NCI-H82 treated with DMSO at 0.1 percent for 48 hours (cell line): Measurements from ENCODE around the gene B3GLCT.
"Not testable (repeated sequence)": the region's sequence is repeated elsewhere in the genome, so short reads cannot be mapped to it uniquely, and the experiment has no call there.

Source experiments
- DNase-seq: peaks from one replicate; lab custom pipeline; 2025; ENCODE audit not compliant: unreplicated experiment; lab: John Stamatoyannopoulos, UW

Gene B3GLCT

DNA sequence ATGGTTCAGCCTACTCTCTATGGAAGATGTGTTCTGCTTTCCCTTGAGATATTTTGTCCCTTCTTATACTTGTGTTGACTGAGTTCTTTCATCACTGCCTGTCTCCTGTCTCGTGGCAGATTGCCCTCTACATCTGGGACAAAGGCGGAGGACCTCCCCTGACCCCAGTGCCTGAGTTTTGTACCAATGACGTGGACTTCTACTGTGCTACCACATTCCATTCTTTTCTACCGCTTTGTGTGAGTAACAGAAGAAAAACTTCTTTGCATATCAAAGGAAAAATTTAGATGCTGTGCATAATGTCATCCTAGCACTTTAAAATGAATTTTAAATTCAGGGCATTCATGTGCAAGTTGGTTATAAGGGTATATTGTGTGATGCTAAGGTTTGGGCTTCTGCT is 74.6 kb downstream of the B3GLCT start:
- no peak for DNase-seq

DNA sequence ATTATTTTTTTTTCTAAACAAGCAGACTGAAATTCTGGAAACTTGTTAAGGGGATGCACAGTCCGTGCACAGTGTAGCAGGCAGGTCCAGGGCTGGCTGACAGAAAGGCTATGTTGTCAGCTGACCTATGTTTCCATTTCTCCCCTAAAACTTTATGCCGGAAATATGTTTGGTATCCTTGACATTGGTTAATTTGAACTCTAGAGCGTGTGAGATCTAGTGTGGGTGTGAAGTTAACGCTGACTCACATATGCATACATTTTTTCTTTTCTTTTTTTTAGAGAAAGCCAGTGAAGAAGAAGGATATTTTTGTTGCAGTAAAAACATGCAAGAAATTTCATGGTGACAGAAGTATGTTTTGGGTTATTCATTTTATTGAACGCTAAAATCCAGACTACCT is 76.6 kb downstream of the B3GLCT start:
- DNase-seq = no peak

DNA sequence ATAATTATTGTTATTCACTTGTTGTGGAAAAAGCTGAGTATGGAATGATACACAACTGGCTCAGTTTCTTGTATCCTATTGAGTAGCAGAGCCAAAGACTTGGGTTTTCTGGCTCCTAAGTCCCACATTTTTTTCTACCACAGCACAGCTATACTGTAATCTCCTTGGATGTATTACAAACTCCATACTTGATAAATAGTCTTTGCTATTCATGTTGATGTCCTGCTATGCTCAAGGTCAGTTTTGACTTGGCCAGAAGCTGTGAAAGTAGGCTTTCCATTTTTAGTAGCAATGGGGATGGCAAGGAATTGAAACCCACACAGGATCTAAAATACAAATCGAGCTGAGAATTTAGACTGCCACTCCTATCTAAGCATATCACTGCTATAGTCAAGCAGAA is 79.1 kb downstream of the B3GLCT start:
- DNase-seq = no peak

DNA sequence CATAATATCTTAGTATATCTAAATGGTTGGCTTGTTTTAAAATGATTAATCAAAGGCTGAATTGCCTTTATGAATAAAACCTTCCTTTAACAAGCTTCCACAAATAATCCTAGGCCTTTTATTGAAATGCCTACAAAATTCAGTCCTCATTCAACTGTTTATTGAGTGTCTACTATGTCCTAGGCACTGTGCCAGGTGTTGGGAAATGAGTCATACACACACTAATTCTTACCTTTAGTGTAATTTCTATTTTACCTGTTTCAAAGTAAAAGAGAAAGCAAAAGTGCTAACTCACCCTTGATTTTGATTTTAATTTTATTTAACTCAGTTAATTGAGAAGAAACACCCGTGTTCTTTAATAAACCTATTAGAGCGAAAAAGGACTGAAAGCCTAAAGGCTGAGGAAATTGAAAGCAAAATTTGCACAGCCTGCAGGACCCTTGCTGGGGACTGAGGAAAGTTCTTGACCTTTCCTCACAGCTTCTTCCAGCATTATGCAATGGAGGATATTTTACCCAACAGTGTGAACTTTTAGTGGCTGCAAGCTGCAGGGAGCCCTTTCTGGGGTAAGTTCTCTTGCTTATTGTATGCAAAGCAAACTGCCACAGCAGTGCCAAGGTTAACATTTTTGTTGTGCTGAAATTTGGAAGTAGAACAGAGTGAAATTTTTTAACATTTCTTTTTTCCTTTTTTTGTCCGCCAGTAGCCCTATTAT is 83.1 kb downstream of the B3GLCT start:
- DNase-seq = no peak

DNA sequence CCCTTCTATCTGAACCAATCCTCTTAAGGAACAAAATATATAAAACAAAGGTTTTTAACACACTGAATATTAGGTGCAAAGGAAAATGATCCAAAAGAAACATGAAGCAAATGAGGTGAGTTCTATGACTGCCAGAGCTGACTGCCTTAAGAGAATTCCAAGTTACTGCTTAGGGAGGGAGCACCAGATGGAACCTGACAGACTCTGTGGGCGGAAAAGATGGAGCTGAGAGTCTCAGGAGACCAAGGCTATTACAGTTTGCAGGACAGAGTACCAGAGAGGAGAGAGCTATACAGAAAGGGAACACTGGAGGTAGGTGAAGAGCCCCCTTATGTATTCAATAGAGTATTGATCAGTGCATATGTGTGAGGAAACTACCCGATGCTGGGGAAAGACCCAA is 87.2 kb downstream of the B3GLCT start:
- no peak for DNase-seq

DNA sequence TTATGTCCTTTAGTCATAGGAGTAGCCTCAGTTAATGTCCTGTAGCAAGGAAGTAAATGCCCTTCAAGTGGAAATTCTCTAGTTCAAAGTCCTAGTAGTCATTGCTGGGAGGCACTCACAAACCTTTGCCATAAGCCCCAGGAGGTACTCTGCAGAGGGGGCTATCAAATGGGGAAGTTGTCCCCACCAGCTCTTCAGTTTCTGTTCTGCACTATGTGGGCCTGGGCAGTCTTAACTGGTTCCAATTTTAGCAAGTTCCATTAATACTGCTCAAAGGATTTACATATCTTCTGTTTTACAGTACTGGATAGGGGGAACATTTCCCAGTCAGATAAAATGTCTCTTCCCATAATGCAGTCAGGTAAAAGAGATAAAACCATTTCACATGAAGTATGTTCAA is 101.3 kb downstream of the B3GLCT start:
- no peak for DNase-seq

DNA sequence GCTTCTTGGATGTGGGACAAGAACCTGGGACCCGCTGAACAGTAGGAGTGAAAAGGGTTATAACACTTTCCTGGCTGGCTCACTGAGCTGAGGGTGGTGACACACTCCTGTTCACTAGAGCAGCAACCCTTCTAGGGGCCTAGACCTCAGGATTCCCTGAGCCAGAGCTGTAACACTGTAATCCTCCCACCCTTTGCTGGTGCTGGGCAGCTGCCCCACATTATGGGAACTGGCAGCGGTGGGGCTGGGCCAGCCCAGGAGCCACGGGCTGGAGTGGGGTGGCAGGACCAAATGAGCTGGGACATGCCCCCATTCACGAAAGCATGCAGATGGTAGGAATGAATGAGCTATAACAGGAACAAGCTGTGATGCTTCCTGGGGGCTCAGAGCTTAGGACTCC is 110.6 kb downstream of the B3GLCT start:
- no peak for DNase-seq

DNA sequence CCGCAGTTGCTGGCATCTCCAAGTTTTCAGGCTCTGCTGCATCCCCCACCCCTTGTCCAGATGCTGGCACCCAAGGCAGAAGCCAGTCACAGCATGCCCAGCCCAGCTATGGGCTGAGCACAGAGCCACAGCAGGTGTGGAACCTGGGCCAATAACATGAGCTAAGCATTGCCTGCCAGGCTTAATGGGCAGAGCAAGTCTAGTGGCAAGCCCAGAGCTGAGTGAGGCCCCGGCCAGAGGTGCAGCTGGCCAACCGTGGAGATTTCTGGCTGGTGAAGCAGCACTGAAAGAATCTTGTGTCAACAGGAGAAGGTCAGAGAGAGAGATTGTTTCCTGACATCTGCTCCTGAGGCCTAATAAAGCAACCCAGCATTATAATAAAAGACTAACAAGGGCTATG is 111.0 kb downstream of the B3GLCT start:
- no peak for DNase-seq

DNA sequence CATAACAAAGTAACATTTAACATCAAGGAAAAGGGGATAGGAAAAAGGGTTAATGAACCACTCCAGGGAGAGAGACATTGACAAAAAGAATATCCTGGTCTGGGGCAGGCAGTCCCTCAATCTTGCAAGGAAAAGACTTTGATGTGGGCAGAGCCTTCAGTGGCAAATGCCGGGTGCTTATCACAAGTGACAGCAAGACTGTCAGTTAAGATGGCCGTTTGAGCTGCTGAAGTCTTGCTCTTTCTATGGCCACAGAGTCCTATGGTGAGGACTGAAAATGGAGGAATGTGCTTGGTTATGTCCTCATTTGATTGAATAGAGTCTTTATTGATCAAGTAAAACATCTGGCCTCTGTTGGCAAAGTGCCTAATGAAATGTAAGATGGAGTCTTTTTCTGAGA is 112.1 kb downstream of the B3GLCT start:
- DNase-seq = no peak

DNA sequence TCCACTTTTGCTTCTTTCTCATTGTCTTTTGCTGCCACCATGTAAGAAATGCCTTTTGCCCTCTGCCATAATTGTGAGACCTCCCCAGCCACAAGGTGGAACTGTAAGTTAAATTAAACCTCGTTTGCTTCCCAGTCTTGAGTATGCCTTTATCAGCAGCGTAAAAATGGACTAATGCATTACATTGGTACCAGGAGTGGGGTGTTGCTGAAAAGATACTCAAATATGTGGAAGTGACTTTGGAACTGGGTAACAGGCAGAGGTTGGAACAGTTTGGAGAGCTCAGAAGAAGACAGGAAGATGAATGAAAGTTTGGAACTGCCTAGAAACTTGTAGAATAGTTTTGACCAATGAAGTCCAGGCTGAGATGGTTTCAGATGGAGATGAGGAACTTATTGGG is 115.2 kb downstream of the B3GLCT start:
- DNase-seq = no peak

DNA sequence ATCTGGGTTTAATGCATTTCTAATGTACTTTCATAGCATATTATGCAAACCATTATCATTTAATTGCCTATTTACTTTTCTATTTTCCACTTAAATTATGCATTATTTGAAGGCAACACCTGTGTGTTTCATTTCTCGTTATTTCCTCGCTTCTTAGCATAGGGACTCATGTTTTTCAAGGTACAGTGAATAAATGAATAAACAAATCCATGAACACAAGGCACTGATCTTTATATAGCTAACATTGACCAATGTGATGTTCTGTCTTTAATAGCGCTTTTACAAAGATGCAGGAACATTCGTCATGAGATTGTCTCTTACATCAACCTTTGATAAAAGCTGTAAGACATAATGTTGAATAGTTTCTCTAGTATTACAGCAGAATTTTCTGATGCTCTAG is 121.2 kb downstream of the B3GLCT start:
- no peak for DNase-seq

DNA sequence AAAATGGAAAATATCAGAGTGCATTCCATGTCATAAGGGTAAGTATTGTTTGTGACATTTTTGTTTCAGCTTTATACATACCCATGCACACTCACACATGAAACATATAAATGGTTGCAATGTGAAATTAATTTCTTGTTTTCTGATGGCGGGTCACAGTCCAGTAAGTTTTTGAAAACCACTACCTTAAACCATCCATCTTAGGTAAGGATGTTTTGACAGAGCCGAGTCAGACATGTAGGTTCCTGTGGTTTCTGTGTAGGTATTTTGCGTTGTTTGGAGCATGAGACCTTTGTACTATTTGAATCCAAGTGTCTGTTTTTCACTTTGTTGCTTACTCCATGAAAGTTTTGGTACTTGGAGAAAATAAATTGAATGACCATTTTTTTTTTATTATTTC is 121.7 kb downstream of the B3GLCT start:
- DNase-seq = no peak

DNA sequence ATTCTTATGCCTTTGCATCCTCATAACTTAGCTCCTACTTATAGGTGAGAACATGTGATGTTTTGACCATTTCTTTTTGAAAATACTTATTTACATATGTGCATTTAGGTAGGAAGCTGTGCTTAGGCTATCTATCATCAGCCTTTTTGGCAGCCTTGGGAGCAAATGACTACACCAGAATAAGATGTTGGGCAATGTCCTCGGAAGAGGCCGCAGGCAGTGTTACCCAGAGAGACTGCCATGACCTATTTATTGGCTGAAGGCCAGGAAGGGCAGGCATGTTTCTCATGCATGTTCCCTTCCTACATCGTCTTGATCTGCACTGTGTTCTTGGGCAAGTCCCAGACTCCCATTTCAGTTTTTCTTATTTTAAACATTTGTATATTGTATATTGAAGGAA is 122.3 kb downstream of the B3GLCT start:
- DNase-seq = no peak

DNA sequence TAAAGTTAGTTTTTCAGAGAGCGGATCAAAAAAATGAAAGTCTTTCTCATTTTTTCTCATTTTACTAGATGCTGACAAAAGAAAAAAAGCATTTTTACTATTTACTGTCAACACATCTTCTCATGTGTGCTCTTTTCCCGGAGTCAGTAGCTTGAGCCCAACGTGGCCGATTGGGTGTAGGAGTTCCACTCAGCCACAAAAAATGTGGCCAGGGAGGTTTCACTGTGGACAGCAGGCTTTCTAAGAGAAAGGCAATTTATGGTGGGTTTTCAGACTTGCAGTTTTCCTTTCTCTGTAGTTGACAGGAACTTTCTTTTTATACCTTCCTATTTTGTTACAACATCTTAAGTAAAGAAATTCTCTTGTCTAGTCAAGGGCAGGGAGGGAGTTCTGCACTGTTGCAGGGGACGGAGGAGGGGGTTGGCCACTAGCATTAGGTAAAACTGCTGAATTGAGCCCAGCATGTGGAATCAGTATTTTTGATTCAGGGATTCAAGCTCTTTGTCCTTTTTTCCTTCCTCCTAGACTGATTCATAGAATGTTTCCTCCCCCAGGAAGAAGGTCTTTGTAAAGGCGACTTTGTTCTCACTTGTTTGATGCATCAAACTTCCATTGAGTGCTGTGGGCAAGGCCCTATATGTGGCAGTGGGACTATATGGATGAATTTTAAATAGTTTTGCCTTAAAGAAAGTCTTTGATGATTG is 123.1 kb downstream of the B3GLCT start:
- no peak for DNase-seq

DNA sequence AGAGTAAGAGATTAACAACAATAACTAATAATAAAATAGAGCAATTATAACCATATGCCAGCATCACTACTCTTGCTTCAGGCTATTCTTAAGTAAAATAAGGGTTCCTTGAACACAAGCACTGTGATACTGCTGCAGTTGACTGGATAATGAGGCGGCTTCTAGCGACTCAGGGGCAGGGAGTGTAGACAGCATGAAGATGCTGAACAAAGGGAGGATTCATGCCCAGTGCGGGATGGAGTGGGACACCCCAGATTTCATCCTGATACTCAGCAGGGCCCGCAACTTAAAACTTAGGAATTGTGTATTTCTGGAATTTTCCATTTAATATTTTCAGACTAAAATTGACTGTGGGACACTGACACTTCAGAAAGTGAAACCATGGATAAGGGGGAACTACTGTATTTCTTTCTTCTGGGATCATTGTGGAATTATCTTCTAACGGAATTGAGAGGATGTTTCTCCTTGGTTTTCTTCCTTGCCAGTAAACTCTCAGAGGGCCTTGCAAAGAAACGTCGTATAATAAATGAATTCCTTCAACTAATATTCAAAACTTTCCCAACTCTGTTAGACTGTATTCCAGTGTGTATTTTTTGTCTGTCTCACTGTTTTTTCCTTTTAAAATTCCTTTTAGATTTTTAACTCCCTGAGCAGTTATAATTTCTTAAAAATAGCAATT is 127.5 kb downstream of the B3GLCT start:
- no peak for DNase-seq

DNA sequence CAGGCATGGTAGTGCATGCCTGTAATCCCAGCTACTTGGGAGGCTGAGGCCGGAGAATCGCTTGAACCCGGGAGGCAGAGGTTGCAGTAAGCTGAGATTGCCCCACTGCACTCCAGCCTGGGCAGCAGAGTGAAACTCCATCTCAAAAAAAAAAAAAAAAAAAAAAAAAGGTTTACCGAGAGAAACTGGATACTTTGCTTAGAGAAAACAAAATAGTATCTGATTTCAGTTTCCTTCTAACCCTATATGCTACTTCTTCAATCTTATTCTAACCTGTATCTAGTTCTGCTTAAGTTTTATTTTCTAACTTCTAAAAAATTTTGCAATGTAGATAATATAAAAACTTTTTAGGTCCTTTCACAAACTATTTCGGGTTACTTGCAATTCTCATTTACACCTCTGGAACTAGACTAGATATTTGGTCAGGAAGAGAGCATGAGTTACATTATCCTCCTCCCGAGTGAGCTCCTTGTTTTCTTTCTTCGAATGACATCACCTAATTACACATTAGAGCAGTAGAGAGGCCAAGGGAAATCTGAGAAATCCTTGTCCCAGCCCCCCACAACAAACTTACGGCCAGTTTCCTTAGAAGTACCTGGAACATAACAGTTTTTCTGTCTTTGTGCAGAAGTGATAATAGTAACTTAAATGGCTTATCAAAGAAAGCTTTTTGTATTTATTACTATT is 128.9 kb downstream of the B3GLCT start:
- no peak for DNase-seq

DNA sequence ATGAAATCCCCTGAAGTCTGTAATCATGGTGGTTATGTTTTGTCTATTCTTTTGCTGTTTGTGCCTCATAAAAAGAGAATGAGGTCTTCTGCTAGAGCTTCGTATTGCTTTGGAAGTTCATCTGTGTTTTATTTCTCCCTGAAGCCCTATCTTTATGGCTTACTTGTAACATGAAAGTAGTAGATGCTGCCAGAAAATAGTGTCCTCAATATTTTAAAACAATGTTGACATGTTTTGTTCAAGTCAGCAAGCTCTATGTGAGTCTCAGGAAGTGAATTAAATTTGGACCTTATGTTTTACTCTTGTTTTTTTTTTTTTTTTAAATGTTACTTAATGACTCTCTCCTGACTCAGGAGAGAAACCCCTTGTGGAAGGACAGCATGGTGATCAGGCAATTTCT is 130.5 kb downstream of the B3GLCT start:
- no peak for DNase-seq

DNA sequence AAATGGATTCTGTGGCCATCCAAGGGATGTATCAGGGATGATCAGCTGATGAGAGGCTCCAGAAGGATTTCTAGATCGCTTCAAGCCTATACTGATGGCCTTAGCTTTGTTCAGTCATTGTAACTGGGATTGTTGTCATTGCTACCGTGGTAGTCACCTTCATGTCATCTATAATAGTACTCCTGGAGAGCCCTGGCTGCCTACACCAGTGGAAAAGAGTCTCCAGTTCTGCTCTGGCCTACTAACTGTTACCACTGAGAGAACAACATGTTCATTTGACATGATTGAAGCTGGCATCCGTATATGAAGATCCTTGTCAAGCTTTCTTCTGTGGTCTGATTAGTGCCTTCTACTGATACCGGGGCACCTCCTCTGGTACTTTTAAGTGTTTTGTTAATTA is 131.3 kb downstream of the B3GLCT start:
- no peak for DNase-seq

DNA sequence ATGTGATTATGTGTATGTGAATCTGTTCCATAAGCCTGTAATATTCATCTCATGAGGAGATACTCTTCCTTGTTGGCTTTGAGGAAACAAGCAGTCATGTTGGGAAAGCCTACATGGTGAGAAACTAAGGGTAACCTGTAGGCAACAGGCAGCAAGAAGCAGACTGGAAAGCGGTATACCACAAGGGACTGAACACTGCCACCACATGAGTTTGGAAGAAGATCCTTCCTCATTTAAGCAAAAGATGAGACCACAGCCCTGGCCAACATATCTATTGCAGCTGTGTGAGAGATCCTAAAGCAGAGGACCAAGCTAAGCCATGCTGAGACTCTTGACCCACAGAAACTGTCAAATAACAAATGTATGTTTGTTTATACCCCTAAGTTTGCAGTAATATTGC is 134.8 kb downstream of the B3GLCT start:
- DNase-seq = no peak

DNA sequence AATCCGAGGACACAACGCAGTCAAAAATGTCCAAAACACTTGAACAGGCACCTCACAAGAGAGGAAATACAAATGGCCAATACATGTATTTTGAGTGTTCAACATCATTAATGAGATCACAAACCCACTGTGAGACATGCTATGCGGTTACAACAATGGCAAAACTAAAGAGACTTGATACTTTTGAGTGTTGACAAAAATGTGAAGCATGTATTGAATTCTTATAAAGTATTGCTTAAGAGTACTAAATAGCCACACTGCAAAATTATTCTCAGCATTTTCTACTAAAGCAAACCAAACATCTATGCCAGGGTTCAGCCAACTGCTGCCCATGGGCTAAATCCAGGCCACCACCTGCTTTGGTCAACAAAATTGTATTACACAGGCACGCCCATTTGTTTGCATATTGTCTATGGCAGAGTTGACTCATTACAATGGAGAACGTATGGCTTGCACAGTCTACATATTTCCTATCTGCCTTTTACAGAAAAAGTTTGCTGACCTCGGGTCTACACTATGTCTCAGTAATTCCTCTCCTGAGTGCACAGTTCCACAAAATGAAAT is 135.3 kb downstream of the B3GLCT start:
- DNase-seq = no peak

DNA sequence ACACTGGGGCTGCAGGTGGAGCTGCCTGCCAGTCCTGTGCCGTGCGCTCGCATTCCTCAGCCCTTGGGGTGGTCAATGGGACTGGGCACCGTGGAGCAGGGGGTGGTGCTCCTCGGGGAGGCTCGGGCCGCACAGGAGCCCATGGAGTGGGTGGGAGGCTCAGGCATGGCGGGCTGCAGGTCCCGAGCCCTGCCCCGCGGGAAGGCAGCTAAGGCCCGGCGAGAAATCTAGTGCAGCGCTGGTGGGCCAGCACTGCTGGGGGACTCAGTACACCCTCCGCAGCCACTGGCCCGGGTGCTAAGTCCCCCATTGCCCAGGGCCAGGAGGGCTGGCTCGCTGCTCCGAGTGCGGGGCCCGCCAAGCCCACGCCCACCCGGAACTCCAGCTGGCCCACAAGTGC is 139.8 kb downstream of the B3GLCT start:
- not testable (repeated sequence) for DNase-seq
